Prostate gland (tissue), 2 donors: ENCODE results near the gene ASAH2. TPM values are rescaled to one million over a fixed set of nuclear protein-coding genes. Genes with fewer than 3 reads are reported as not detected.

ENCODE experiments used
- DNase-seq: peaks from one replicate; pipeline ENCODE4 v3.0.0-alpha.2; 2019; ENCODE audit warnings: low spot score
- H3K27ac ChIP-seq, 2 donors: fragments of 200-600 bp; sonication (generic); 2 replicates each; pipeline ENCODE4 v1.5.1; 2017 to 2019
- H3K27me3 ChIP-seq: fragments of 200-600 bp; sonication (generic); replicated peaks from 2 replicates; pipeline ENCODE4 v1.5.1; 2019; ENCODE audit not compliant: insufficient read depth
- H3K36me3 ChIP-seq, 2 donors: fragments of 200-600 bp; sonication (generic); 1 replicate in 1 of 2; 2 replicates in 1 of 2; pipeline versions ENCODE4 v1.5.1 to v1.8.1; 2017 to 2019
- H3K4me1 ChIP-seq: fragments of 200-600 bp; sonication (generic); replicated peaks from 2 replicates; pipeline ENCODE4 v1.5.1; 2019
- H3K4me3 ChIP-seq, 2 donors: fragments of 200-600 bp; sonication (generic); 2 replicates each; pipeline ENCODE4 v1.5.1; 2017 to 2019
- H3K9me3 ChIP-seq: fragments of 200-600 bp; sonication (generic); 2 replicates; pipeline ENCODE4 v1.5.1; 2017
- POLR2A ChIP-seq: fragments of 450-650 bp; IDR thresholded peaks from one replicate; pipeline ENCODE4 v1.6.1; 2016; ENCODE audit warnings: antibody characterized with exemption, mild to moderate bottlenecking
- POLR2AphosphoS5 ChIP-seq: sonication (generic); formaldehyde crosslinking; IDR thresholded peaks from one replicate; pipeline ENCODE4 v1.6.1; 2017; ENCODE audit warnings: antibody characterized with exemption
- WGBS: methylation state at CpG from one replicate; pipeline ENCODE4 v1.1.5; 2018; 5-methylcytosine and 5-hydroxymethylcytosine counted together
- intact Hi-C: fragments of 100-400 bp; cut with DNase I; formaldehyde crosslinking; loops from one replicate; pipeline ENCODE4 v1.14.2; 2022
- total RNA-seq, 2 donors: library from RNA; depleted of rRNA; stranded (reverse); fragments of >200 nt; gene quantifications; one replicate each; pipeline ENCODE4 v1.1.0, GENCODE V29; 2016
- TF ChIP-seq, protein P1 (sequence below), 4 experiments: fragments of 200-600 bp in 2 of 4; fragments of 450-650 bp in 2 of 4; sonication (generic) in 2 of 4; IDR thresholded peaks; 1 replicate in 3 of 4; 2 replicates in 1 of 4; pipeline ENCODE4 v1.5.1; 2016 to 2019; ENCODE audit warnings: antibody characterized with exemption in 4 of 4, mild to moderate bottlenecking in 2 of 4, moderate library complexity in 2 of 4

The ASAH2 gene
- total RNA-seq, 2 donors from 2014 or later, result 1.1 to 1.9 TPM

DNA sequence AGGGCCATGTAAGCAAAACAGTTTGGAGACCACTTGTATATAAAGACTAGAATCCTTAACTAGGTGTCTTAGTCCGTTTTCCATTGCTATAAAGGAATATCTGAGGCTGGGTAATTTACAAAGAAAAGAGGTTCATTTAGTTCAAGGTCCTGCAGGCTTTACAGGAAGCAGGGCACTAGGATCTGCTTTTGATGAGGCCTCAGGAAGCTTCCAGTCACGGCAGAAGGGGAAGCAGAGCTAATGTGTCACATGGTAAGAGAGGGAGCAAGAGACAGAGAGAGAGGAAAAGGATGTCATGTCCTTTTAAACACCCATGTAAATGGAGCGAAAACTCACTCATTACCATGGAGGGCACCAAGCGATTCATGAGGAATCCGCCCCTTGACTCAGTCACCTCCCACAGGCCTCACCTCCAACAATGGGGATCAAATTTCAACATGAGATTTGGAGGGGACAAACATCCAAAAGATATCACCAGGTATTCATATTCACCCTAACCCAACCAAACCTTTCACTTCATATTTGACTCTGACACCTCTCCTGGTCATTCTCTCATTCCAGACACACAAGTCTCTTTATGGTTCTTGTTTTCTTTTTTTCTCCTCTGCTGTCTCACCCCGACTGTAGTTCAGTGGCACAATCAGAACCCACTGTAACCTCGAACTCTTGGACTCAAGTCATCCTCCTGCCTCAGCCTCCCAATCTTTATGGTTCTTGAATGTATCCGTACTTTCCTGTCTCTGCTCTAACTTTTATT lies 30.1 kb upstream of the ASAH2 start:
- H3K9me3 ChIP-seq, result no peaks in the 10 kb centered on the region
- H3K4me1 ChIP-seq, result no peaks in the 10 kb centered on the region
- 82% methylated on average over 8 of the region's 8 CpGs for WGBS
- no peaks in the 10 kb centered on the region for H3K27me3 ChIP-seq
- no peak for DNase-seq
- H3K27ac ChIP-seq, result no peak overlapping the region
- no peak overlapping the region for H3K4me3 ChIP-seq
- TF ChIP-seq, protein P1, sequence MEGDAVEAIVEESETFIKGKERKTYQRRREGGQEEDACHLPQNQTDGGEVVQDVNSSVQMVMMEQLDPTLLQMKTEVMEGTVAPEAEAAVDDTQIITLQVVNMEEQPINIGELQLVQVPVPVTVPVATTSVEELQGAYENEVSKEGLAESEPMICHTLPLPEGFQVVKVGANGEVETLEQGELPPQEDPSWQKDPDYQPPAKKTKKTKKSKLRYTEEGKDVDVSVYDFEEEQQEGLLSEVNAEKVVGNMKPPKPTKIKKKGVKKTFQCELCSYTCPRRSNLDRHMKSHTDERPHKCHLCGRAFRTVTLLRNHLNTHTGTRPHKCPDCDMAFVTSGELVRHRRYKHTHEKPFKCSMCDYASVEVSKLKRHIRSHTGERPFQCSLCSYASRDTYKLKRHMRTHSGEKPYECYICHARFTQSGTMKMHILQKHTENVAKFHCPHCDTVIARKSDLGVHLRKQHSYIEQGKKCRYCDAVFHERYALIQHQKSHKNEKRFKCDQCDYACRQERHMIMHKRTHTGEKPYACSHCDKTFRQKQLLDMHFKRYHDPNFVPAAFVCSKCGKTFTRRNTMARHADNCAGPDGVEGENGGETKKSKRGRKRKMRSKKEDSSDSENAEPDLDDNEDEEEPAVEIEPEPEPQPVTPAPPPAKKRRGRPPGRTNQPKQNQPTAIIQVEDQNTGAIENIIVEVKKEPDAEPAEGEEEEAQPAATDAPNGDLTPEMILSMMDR (IDR thresholded peaks at IDR 0.05), result no peak
- no peak for TF ChIP-seq POLR2A
- TF ChIP-seq POLR2AphosphoS5, result no peak
- intact Hi-C loops, result no loop called here
- H3K36me3 ChIP-seq, result no peaks in the 10 kb centered on the region

GRCh38 chr10:50280049-50280841 lies 28.9 kb upstream of the ASAH2 start:
- TF ChIP-seq, protein P1 (IDR thresholded peaks at IDR 0.05), result no peak
- no peak for TF ChIP-seq POLR2A
- no peak for TF ChIP-seq POLR2AphosphoS5
- intact Hi-C loops, result no loop called here
- Histone ChIP-seq H3K4me3 (no peak overlapping the region), H3K36me3 (no peaks in the 10 kb centered on the region), H3K9me3 (no peaks in the 10 kb centered on the region), H3K27me3 (no peaks in the 10 kb centered on the region), H3K4me1 (no peaks in the 10 kb centered on the region), H3K27ac (no peak overlapping the region)
- no peak for DNase-seq
- 59% methylated on average over 5 of the region's 5 CpGs for WGBS

GRCh38 chr10:50279489-50279888 lies 28.2 kb upstream of the ASAH2 start:
- Histone ChIP-seq H3K27ac (no peak overlapping the region), H3K4me1 (no peaks in the 10 kb centered on the region), H3K27me3 (no peaks in the 10 kb centered on the region), H3K36me3 (no peaks in the 10 kb centered on the region), H3K4me3 (no peak overlapping the region), H3K9me3 (no peaks in the 10 kb centered on the region)
- 49% methylated on average over 5 of the region's 5 CpGs for WGBS
- TF ChIP-seq, protein P1 (IDR thresholded peaks at IDR 0.05), result no peak
- TF ChIP-seq POLR2A (no peak), POLR2AphosphoS5 (no peak)
- intact Hi-C loops, result no loop called here
- no peak for DNase-seq

DNA sequence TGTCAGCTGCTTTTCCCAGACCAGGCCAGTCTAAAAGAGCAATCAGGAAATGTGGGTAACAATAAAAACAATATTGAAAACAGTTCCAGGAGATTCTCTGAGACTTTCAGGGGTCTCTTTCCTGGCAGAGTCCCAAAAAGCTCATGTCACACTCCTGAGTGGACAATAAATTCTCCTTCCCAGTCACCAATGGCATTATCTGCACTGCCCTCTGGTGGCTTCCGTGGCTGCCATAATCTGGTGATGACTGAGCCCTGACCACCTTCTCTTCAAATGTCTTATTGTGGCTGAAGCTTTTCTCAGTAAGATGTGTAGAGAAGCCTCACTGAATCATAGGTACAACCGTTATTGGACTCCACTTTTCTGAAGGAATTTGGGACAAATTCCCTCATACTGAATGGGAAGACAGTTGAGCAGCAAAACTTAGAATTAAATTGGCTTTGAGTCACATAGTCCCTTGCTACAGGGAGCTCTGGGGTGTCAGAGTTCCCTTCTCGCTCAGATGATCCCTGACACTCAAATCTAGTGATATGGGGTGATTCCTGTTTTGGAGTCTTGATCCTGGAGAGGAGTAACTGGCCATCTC lies 24.4 kb upstream of the ASAH2 start:
- H3K27me3 ChIP-seq, result no peaks in the 10 kb centered on the region
- DNase-seq, result peak; percentile 12
- intact Hi-C loops, result no loop called here
- H3K4me1 ChIP-seq, result no peaks in the 10 kb centered on the region
- WGBS, result 49% methylated on average over 3 of the region's 3 CpGs
- no peak overlapping the region for H3K27ac ChIP-seq
- TF ChIP-seq POLR2AphosphoS5, result no peak
- TF ChIP-seq, protein P1 (IDR thresholded peaks at IDR 0.05), result peak in 3 of 4 experiments; percentile 29 to 40 (median 29)
- TF ChIP-seq POLR2A, result no peak
- H3K9me3 ChIP-seq, result no peaks in the 10 kb centered on the region
- H3K4me3 ChIP-seq, result no peak overlapping the region
- H3K36me3 ChIP-seq, result no peaks in the 10 kb centered on the region
